Prostate gland (tissue), 2 donors: ENCODE results near the gene RAB27B. TPM values are rescaled to one million over a fixed set of nuclear protein-coding genes. Genes with fewer than 3 reads are reported as not detected.

Source experiments
- DNase-seq: peaks from one replicate; pipeline ENCODE4 v3.0.0-alpha.2; 2019; ENCODE audit warnings: low spot score
- H3K27ac ChIP-seq, 2 donors: fragments of 200-600 bp; sonication (generic); 2 replicates each; pipeline ENCODE4 v1.5.1; 2017 to 2019
- H3K27me3 ChIP-seq: fragments of 200-600 bp; sonication (generic); replicated peaks from 2 replicates; pipeline ENCODE4 v1.5.1; 2019; ENCODE audit not compliant: insufficient read depth
- H3K36me3 ChIP-seq, 2 donors: fragments of 200-600 bp; sonication (generic); 1 replicate in 1 of 2; 2 replicates in 1 of 2; pipeline versions ENCODE4 v1.5.1 to v1.8.1; 2017 to 2019
- H3K4me1 ChIP-seq: fragments of 200-600 bp; sonication (generic); replicated peaks from 2 replicates; pipeline ENCODE4 v1.5.1; 2019
- H3K4me3 ChIP-seq, 2 donors: fragments of 200-600 bp; sonication (generic); 2 replicates each; pipeline ENCODE4 v1.5.1; 2017 to 2019
- H3K9me3 ChIP-seq: fragments of 200-600 bp; sonication (generic); 2 replicates; pipeline ENCODE4 v1.5.1; 2017
- POLR2A ChIP-seq: fragments of 450-650 bp; IDR thresholded peaks from one replicate; pipeline ENCODE4 v1.6.1; 2016; ENCODE audit warnings: antibody characterized with exemption, mild to moderate bottlenecking
- POLR2AphosphoS5 ChIP-seq: sonication (generic); formaldehyde crosslinking; IDR thresholded peaks from one replicate; pipeline ENCODE4 v1.6.1; 2017; ENCODE audit warnings: antibody characterized with exemption
- WGBS: methylation state at CpG from one replicate; pipeline ENCODE4 v1.1.5; 2018; 5-methylcytosine and 5-hydroxymethylcytosine counted together
- intact Hi-C: fragments of 100-400 bp; cut with DNase I; formaldehyde crosslinking; loops from one replicate; pipeline ENCODE4 v1.14.2; 2022
- total RNA-seq, 2 donors: library from RNA; depleted of rRNA; stranded (reverse); fragments of >200 nt; gene quantifications; one replicate each; pipeline ENCODE4 v1.1.0, GENCODE V29; 2016
- TF ChIP-seq, protein P1 (sequence below), 4 experiments: fragments of 200-600 bp in 2 of 4; fragments of 450-650 bp in 2 of 4; sonication (generic) in 2 of 4; IDR thresholded peaks; 1 replicate in 3 of 4; 2 replicates in 1 of 4; pipeline ENCODE4 v1.5.1; 2016 to 2019; ENCODE audit warnings: antibody characterized with exemption in 4 of 4, mild to moderate bottlenecking in 2 of 4, moderate library complexity in 2 of 4

The RAB27B gene
- total RNA-seq, 2 donors from 2014 or later = 10.7 to 60.2 TPM

DNA sequence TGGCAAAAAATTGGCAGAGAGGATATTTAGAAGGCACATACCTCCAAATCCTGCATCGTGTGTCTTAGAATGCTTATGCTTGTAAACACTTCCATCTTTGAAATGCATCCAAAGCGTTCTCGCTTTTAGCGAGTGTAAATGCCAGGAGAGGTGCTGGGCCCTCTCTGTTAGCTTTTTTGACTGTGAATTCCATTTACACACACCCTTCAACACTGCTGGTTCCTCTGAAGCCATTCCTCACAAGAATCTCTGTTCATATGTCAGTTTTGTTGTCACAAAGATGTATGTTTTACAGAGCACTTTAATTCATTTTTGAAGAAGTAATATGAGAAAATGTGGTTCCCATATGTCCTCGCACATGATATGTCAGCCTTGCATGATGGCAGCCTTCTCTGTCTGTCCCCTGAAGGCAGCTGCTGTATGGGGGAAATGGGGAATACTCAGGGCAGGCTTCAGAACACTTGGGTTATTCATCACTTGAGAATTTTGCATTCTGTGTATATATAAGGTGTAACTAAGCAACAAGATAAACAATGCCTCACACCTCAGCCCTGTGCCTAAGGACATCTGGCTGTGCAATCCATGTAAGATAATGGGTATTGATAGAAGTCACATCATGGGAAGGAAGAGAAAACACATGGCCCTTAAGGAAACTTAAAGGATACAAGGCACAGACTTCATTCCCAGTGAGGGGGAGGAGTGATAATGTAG is 52.3 kb downstream of the RAB27B start:
- Histone ChIP-seq H3K36me3 (no peaks in the 10 kb centered on the region), H3K9me3 (no peaks in the 10 kb centered on the region), H3K27me3 (no peaks in the 10 kb centered on the region), H3K27ac (no peak overlapping the region), H3K4me3 (no peak overlapping the region), H3K4me1 (no peaks in the 10 kb centered on the region)
- TF ChIP-seq, protein P1, sequence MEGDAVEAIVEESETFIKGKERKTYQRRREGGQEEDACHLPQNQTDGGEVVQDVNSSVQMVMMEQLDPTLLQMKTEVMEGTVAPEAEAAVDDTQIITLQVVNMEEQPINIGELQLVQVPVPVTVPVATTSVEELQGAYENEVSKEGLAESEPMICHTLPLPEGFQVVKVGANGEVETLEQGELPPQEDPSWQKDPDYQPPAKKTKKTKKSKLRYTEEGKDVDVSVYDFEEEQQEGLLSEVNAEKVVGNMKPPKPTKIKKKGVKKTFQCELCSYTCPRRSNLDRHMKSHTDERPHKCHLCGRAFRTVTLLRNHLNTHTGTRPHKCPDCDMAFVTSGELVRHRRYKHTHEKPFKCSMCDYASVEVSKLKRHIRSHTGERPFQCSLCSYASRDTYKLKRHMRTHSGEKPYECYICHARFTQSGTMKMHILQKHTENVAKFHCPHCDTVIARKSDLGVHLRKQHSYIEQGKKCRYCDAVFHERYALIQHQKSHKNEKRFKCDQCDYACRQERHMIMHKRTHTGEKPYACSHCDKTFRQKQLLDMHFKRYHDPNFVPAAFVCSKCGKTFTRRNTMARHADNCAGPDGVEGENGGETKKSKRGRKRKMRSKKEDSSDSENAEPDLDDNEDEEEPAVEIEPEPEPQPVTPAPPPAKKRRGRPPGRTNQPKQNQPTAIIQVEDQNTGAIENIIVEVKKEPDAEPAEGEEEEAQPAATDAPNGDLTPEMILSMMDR (IDR thresholded peaks at IDR 0.05) = no peak
- TF ChIP-seq POLR2A (no peak), POLR2AphosphoS5 (no peak)
- WGBS = 65% methylated on average over 5 of the region's 5 CpGs
- intact Hi-C loops = no loop called here
- DNase-seq = no peak

- Histone ChIP-seq H3K27ac (no peak overlapping the region), H3K36me3 (no peaks in the 10 kb centered on the region), H3K9me3 (no peaks in the 10 kb centered on the region), H3K27me3 (no peaks in the 10 kb centered on the region), H3K4me1 (no peaks in the 10 kb centered on the region), H3K4me3 (no peak overlapping the region)
- no peak for TF ChIP-seq POLR2A
- TF ChIP-seq, protein P1 (IDR thresholded peaks at IDR 0.05) = no peak
- no peak for TF ChIP-seq POLR2AphosphoS5
- intact Hi-C loops = no loop called here
- 50% methylated on average over 6 of the region's 6 CpGs for WGBS
- no peak for DNase-seq
These were observed 53.0 kb downstream of the RAB27B start for GRCh38 chr18:54881229-54881768.

- H3K27me3 ChIP-seq = no peaks in the 10 kb centered on the region
- intact Hi-C loops = no loop called here
- no peak overlapping the region for H3K27ac ChIP-seq
- no peaks in the 10 kb centered on the region for H3K9me3 ChIP-seq
- 77% methylated on average over 4 of the region's 4 CpGs for WGBS
- no peaks in the 10 kb centered on the region for H3K36me3 ChIP-seq
- H3K4me1 ChIP-seq = no peaks in the 10 kb centered on the region
- no peak for DNase-seq
- no peak for TF ChIP-seq POLR2AphosphoS5
- TF ChIP-seq POLR2A = no peak
- TF ChIP-seq, protein P1 (IDR thresholded peaks at IDR 0.05) = no peak
- no peak overlapping the region for H3K4me3 ChIP-seq
These were observed 54.0 kb downstream of the RAB27B start for GRCh38 chr18:54882318-54882717.

GRCh38 chr18:54883816-54884604 is 55.7 kb downstream of the RAB27B start:
- H3K27me3 ChIP-seq = no peaks in the 10 kb centered on the region
- H3K27ac ChIP-seq = no peak overlapping the region
- WGBS = 87% methylated on average over 6 of the region's 6 CpGs
- no peaks in the 10 kb centered on the region for H3K9me3 ChIP-seq
- DNase-seq = no peak
- H3K4me3 ChIP-seq = no peak overlapping the region
- intact Hi-C loops = no loop called here
- TF ChIP-seq POLR2AphosphoS5 (no peak), POLR2A (no peak)
- TF ChIP-seq, protein P1 (IDR thresholded peaks at IDR 0.05) = no peak
- no peaks in the 10 kb centered on the region for H3K4me1 ChIP-seq
- H3K36me3 ChIP-seq = no peaks in the 10 kb centered on the region
